Endodermal cell (in vitro differentiated cells): ENCODE data around the gene TRABD. TPM values are rescaled to one million over a fixed set of nuclear protein-coding genes. Genes with fewer than 3 reads are reported as not detected.
"Not testable (repeated sequence)": the region's sequence is repeated elsewhere in the genome, so short reads cannot be mapped to it uniquely, and the experiment has no call there.

Experiments
- DNase-seq: peaks from one replicate; pipeline ENCODE4 v3.0.0-alpha.2; 2017
- H3K27ac ChIP-seq: 2 replicates; pipeline ENCODE4 v1.5.1; 2013; ENCODE audit warnings: mild to moderate bottlenecking, low read depth, low read length, moderate library complexity
- H3K27me3 ChIP-seq: 2 replicates; pipeline ENCODE4 v1.6.1; 2013; ENCODE audit warnings: mild to moderate bottlenecking, low read length, moderate library complexity; ENCODE audit not compliant: insufficient read depth, control insufficient read depth, poor library complexity, severe bottlenecking
- H3K36me3 ChIP-seq: 2 replicates; pipeline ENCODE4 v1.7.0; 2013; ENCODE audit warnings: mild to moderate bottlenecking, low read length, moderate library complexity; ENCODE audit not compliant: control insufficient read depth, insufficient read depth
- H3K4me1 ChIP-seq: one replicate; pipeline ENCODE4 v1.7.0; 2013; ENCODE audit warnings: low read length; ENCODE audit not compliant: control insufficient read depth, insufficient read depth
- H3K4me3 ChIP-seq: 2 replicates; pipeline ENCODE4 v1.5.1; 2013; ENCODE audit warnings: mild to moderate bottlenecking, low read length, moderate library complexity
- H3K9ac ChIP-seq: 2 replicates; pipeline ENCODE4 v1.6.1; 2013; ENCODE audit warnings: mild to moderate bottlenecking, low read length, moderate library complexity; ENCODE audit not compliant: poor library complexity, severe bottlenecking; ENCODE audit errors: extremely low read depth
- H3K9me3 ChIP-seq: 2 replicates; pipeline ENCODE4 v1.6.1; 2013; ENCODE audit warnings: mild to moderate bottlenecking, low read length, moderate library complexity; ENCODE audit not compliant: control insufficient read depth
- H3K27ac Mint-ChIP-seq: 2 replicates; pipeline ENCODE4 v1.8.0; 2020; ENCODE audit warnings: mixed read lengths
- H3K27me3 Mint-ChIP-seq: 2 replicates; pipeline ENCODE4 v1.8.0; 2021; ENCODE audit warnings: mild to moderate bottlenecking, mixed read lengths; ENCODE audit not compliant: insufficient read depth
- H3K36me3 Mint-ChIP-seq: 2 replicates; pipeline ENCODE4 v1.8.0; 2020; ENCODE audit warnings: low read depth, mixed read lengths
- H3K4me1 Mint-ChIP-seq: 2 replicates; pipeline ENCODE4 v1.8.0; 2020; ENCODE audit warnings: mixed read lengths
- H3K4me3 Mint-ChIP-seq: 2 replicates; pipeline ENCODE4 v1.8.0; 2020; ENCODE audit warnings: mild to moderate bottlenecking, moderate library complexity, mixed read lengths
- H3K9me3 Mint-ChIP-seq: 2 replicates; pipeline ENCODE4 v1.8.0; 2020; ENCODE audit warnings: mild to moderate bottlenecking, mixed read lengths
- CTCF ChIP-seq: fragments of 200-600 bp; sonication (generic); conservative IDR thresholded peaks from 2 replicates; pipeline ENCODE4 v1.5.0; 2021; ENCODE audit warnings: antibody characterized with exemption, mild to moderate bottlenecking
- WGBS, 2 experiments: methylation state at CpG; one replicate each; pipeline versions ENCODE4 v1.1.5 to v1.1.7; 2013; ENCODE audit warnings: missing lambda C conversion rate in 2 of 2, mixed read lengths in 1 of 2; ENCODE audit not compliant: insufficient coverage in 1 of 2, insufficient read length in 1 of 2; 5-methylcytosine and 5-hydroxymethylcytosine counted together
- total RNA-seq, 2 donors: library from RNA; stranded (reverse); fragmentation: NEBNext Ultra II Directional in 1 of 2; extraction: Animal tissue kit (Norgen Biotek cat#: 25700) in 1 of 2; gene quantifications; 2 replicates in 1 of 2; 3 replicates in 1 of 2; pipeline ENCODE4 v1.2.1, GENCODE V29; 2021

TRABD gene
- total RNA-seq, 2 donors from 2014 or later, result 49.6 to 56.4 TPM

DNA sequence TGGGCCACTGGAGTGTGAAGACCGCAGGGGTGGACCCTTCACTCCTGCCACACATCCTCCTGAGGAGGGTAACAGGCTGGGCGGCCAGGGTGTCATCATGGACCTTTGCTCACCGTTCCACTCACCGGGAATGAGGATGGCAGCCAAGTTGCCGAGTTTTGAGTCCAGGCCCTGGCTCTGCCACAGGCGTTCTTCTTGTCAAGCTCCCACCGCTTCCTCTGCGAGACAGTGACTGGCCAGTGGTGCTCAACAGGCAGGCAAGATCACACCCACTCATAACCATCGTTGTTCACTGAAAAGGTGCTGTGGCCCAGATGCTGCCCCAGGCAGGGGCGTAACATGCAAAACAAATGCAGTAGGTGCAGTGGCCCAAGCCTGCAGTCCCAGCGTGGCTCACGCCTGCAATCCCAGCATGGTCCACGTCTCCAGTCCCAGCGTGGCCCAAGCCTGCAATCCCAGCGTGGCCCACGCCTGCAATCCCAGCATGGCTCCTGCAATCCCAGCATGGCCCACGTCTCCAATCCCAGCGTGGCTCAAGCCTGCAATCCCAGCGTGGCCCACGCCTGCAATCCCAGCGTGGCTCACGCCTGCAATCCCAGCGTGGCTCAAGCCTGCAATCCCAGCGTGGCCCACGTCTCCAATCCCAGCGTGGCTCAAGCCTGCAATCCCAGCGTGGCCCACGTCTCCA lies 20.1 kb upstream of the TRABD start:
- Histone ChIP-seq H3K4me3 (no peak overlapping the region), H3K4me1 (no peaks in the 10 kb centered on the region), H3K9ac (no peak overlapping the region), H3K36me3 (no peaks in the 10 kb centered on the region), H3K9me3 (no peaks in the 10 kb centered on the region), H3K27me3 (peaks cover 18% of the 10 kb centered on the region), H3K27ac (no peak overlapping the region)
- 94 to 95% methylated on average over 18 to 28 of the region's 28 CpGs for WGBS, 2 experiments
- Mint-ChIP-seq H3K4me3 (no peak overlapping the region), H3K27ac (no peak overlapping the region), H3K4me1 (no peaks in the 10 kb centered on the region), H3K27me3 (peaks cover 26% of the 10 kb centered on the region), H3K36me3 (no peaks in the 10 kb centered on the region), H3K9me3 (peaks cover 3% of the 10 kb centered on the region)
- DNase-seq, result no peak
- no peak for TF ChIP-seq CTCF

DNA sequence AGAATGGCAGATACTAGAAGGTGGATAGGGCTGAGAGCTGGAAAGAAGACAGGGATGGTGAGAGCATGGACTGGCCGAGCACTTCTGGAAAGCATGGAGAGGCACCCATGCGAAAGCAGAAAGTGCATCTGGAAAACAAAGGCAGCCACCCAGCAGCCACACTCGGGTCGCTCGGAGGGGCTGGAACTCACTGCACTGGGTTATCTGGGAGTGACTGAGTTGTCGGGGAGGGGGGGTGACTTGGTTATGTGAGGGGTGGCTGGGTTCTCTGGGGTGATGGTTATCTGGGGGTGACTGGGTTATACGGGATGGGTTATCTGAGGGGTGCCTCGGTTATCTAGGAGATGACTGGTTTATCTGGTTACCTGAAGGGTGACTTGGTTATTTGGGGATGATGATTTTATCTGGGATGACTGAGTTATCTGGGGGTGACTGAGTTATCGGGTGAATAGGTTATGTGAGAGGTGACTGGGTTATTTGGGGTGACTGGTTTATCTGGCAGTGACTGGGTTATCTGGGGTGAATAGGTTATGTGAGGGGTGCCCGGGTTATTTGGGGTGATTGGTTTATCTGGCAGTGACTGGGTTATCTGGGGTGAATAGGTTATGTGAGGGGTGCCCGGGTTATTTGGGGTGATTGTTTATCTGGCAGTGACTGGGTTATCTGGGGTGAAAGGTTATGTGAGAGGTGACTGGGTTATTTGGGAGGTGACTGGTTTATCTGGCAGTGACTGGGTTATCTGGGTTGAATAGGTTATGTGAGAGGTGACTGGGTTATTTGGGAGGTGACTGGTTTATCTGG lies 17.8 kb upstream of the TRABD start:
- Histone ChIP-seq H3K4me1 (no peaks in the 10 kb centered on the region), H3K9me3 (no peaks in the 10 kb centered on the region), H3K9ac (no peak overlapping the region), H3K27ac (no peak overlapping the region), H3K4me3 (no peak overlapping the region), H3K36me3 (no peaks in the 10 kb centered on the region), H3K27me3 (peaks cover 25% of the 10 kb centered on the region)
- Mint-ChIP-seq H3K9me3 (peaks cover 3% of the 10 kb centered on the region), H3K27ac (no peak overlapping the region), H3K36me3 (no peaks in the 10 kb centered on the region), H3K4me1 (no peaks in the 10 kb centered on the region), H3K27me3 (peaks cover 34% of the 10 kb centered on the region), H3K4me3 (no peak overlapping the region)
- DNase-seq, result no peak
- no peak for TF ChIP-seq CTCF
- 73 to 92% methylated on average over 4 to 11 of the region's 11 CpGs for WGBS, 2 experiments

DNA sequence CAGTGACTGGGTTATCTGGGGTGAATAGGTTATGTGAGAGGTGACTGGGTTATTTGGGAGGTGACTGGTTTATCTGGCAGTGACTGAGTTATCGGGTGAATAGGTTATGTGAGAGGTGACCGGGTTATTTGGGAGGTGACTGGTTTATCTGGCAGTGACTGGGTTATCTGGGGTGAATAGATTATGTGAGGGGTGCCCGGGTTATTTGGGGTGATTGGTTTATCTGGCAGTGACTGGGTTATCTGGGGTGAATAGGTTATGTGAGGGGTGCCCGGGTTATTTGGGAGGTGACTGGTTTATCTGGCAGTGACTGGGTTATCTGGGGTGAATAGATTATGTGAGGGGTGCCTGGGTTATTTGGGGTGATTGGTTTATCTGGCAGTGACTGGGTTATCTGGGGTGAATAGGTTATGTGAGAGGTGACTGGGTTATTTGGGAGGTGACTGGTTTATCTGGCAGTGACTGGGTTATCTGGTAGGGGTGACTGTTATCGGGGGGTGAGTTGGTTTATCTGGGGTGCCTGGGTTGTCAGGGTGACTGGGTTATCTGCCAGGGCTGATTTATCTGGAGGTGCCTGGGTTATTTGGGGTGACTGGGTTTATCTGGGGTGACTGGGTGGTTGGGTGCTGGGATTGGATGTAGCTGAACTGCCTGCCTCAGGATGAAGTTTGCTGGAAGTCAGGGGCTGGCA lies 17.1 kb upstream of the TRABD start:
- not testable (repeated sequence) for H3K27ac Mint-ChIP-seq, H3K4me1 ChIP-seq, H3K9ac ChIP-seq, H3K27ac ChIP-seq, H3K9me3 Mint-ChIP-seq, H3K4me3 ChIP-seq, H3K36me3 Mint-ChIP-seq, DNase-seq, H3K4me1 Mint-ChIP-seq, H3K9me3 ChIP-seq, H3K36me3 ChIP-seq
- H3K4me3 Mint-ChIP-seq, result peak overlapping the region; percentile 75
- WGBS, 2 experiments, result 85% methylated on average over 5 of the region's 5 CpGs; no CpG with 5 or more reads in 1 of the 2 experiments
- peaks cover 25% of the 10 kb centered on the region for H3K27me3 ChIP-seq
- peaks cover 34% of the 10 kb centered on the region for H3K27me3 Mint-ChIP-seq
